HS-5 (cell line): ENCODE measurements around the gene STAG1.
A peak's percentile ranks its signal among the peaks of the same experiment; 100 is the strongest.
"Not testable (repeated sequence)": the region's sequence is repeated elsewhere in the genome, so short reads cannot be mapped to it uniquely, and the experiment has no call there.

Source experiments
- DNase-seq: peaks from one replicate; pipeline ENCODE4 v3.0.0-alpha.2; 2012; ENCODE audit warnings: low read depth

The STAG1 gene

GRCh38 chr3:136404056-136404455 lies 348.1 kb downstream of the STAG1 start:
- no peak for DNase-seq

GRCh38 chr3:136396916-136397315 lies 355.3 kb downstream of the STAG1 start:
- DNase-seq = no peak

- no peak for DNase-seq
These were observed 361.6 kb downstream of the STAG1 start for GRCh38 chr3:136390574-136390973.

GRCh38 chr3:136387031-136387430 lies 365.1 kb downstream of the STAG1 start:
- DNase-seq = no peak

GRCh38 chr3:136385457-136385856 lies 366.7 kb downstream of the STAG1 start:
- no peak for DNase-seq

- DNase-seq = no peak
These were observed 371.1 kb downstream of the STAG1 start for GRCh38 chr3:136381051-136381450.

GRCh38 chr3:136380530-136380929 lies 371.6 kb downstream of the STAG1 start:
- DNase-seq = no peak

- no peak for DNase-seq
These were observed 374.2 kb downstream of the STAG1 start for GRCh38 chr3:136378011-136378410.

- no peak for DNase-seq
These were observed 374.7 kb downstream of the STAG1 start for GRCh38 chr3:136377508-136377907.

GRCh38 chr3:136375800-136376199 lies 376.4 kb downstream of the STAG1 start:
- not testable (repeated sequence) for DNase-seq

- DNase-seq = no peak
These were observed 385.9 kb downstream of the STAG1 start for GRCh38 chr3:136366289-136366688.

- DNase-seq = no peak
These were observed 398.7 kb downstream of the STAG1 start for GRCh38 chr3:136353461-136353860.

- no peak for DNase-seq
These were observed 400.3 kb downstream of the STAG1 start for GRCh38 chr3:136351905-136352304.

GRCh38 chr3:136351351-136351750 lies 400.8 kb downstream of the STAG1 start:
- DNase-seq = no peak

GRCh38 chr3:136350557-136350956 lies 401.6 kb downstream of the STAG1 start:
- no peak for DNase-seq

GRCh38 chr3:136350132-136350531 lies 402.0 kb downstream of the STAG1 start:
- peak; percentile 75 for DNase-seq

- no peak for DNase-seq
These were observed 405.7 kb downstream of the STAG1 start for GRCh38 chr3:136346486-136346885.

GRCh38 chr3:136343873-136344555 lies 408.2 kb downstream of the STAG1 start:
- DNase-seq = peak; percentile 76

GRCh38 chr3:136343446-136343845 lies 408.7 kb downstream of the STAG1 start:
- DNase-seq = no peak

GRCh38 chr3:136336329-136337100 lies 415.7 kb downstream of the STAG1 start:
- DNase-seq = no peak

GRCh38 chr3:136334726-136335125 lies 417.5 kb downstream of the STAG1 start:
- not testable (repeated sequence) for DNase-seq

GRCh38 chr3:136334209-136334608 lies 418.0 kb downstream of the STAG1 start:
- DNase-seq = no peak

- DNase-seq = no peak
These were observed 419.4 kb downstream of the STAG1 start for GRCh38 chr3:136332776-136333175.

GRCh38 chr3:136332302-136332701 lies 419.9 kb downstream of the STAG1 start:
- no peak for DNase-seq
